PC-9 (cell line): Measurements from ENCODE around the gene AHDC1. TPM values are rescaled to one million over a fixed set of nuclear protein-coding genes. Genes with fewer than 3 reads are reported as not detected.

Experiments
- BruUV-seq: library from RNA; stranded (reverse); fragments of 400-500 nt; replicated peaks from 2 replicates; lab custom pipeline; 2021; lab: Mats Ljungman, UMichigan
- CTCF ChIA-PET: fragments of 300-600 bp; sonication (Branson Sonifier 250); formaldehyde crosslinking; loops from one replicate; lab custom pipeline; 2022; ENCODE audit warnings: antibody characterized with exemption; lab: Charles Lee
- POLR2A ChIA-PET: fragments of 300-600 bp; sonication (Branson Sonifier 250); formaldehyde crosslinking; loops from one replicate; lab custom pipeline; 2022; ENCODE audit warnings: antibody characterized with exemption; ENCODE audit not compliant: unreplicated experiment; lab: Charles Lee
- DNase-seq, 2 experiments: peaks; one replicate each; pipeline versions ENCODE4 v3.0.0 to v3.0.0-alpha.2; 2015 to 2022; ENCODE audit warnings: mixed read lengths in 1 of 2
- H2AFZ ChIP-seq: fragments of 200-600 bp; sonication (generic); 2 replicates; pipeline ENCODE4 v1.8.1; 2017; ENCODE audit warnings: antibody characterized with exemption
- H3F3A ChIP-seq: fragments of 200-600 bp; sonication (generic); 2 replicates; pipeline ENCODE4 v1.8.1; 2017; ENCODE audit warnings: antibody characterized with exemption, mild to moderate bottlenecking, low read depth; ENCODE audit not compliant: insufficient read depth
- H3K27ac ChIP-seq: fragments of 200-600 bp; sonication (generic); 2 replicates; pipeline ENCODE4 v1.6.1; 2016; ENCODE audit warnings: mixed run types
- H3K27me3 ChIP-seq: fragments of 200-600 bp; sonication (generic); 2 replicates; pipeline ENCODE4 v1.6.1; 2016; ENCODE audit warnings: low read depth, mixed run types; ENCODE audit not compliant: insufficient read depth
- H3K36me3 ChIP-seq: fragments of 200-600 bp; sonication (generic); 2 replicates; pipeline ENCODE4 v1.6.1; 2016; ENCODE audit warnings: low read depth, mixed run types
- H3K4me1 ChIP-seq: fragments of 200-600 bp; sonication (generic); replicated peaks from 2 replicates; pipeline ENCODE4 v1.6.1; 2016; ENCODE audit warnings: mixed run types; ENCODE audit not compliant: insufficient read depth
- H3K4me2 ChIP-seq: fragments of 200-600 bp; sonication (generic); 2 replicates; pipeline ENCODE4 v1.6.1; 2017; ENCODE audit warnings: mixed run types
- H3K4me3 ChIP-seq: fragments of 200-600 bp; sonication (generic); 2 replicates; pipeline ENCODE4 v1.6.1; 2016; ENCODE audit warnings: mixed run types
- H3K79me2 ChIP-seq: fragments of 200-600 bp; sonication (generic); 2 replicates; pipeline ENCODE4 v1.6.1; 2017; ENCODE audit warnings: low read depth, mixed run types
- H3K9me2 ChIP-seq: fragments of 200-600 bp; sonication (generic); 2 replicates; pipeline ENCODE4 v1.8.1; 2017; ENCODE audit warnings: mild to moderate bottlenecking; ENCODE audit not compliant: insufficient read depth
- H3K9me3 ChIP-seq: fragments of 200-600 bp; sonication (generic); 2 replicates; pipeline ENCODE4 v1.8.1; 2016; ENCODE audit warnings: low read depth; ENCODE audit not compliant: insufficient read depth
- H4K20me1 ChIP-seq: fragments of 200-600 bp; sonication (generic); 2 replicates; pipeline ENCODE4 v1.8.1; 2017; ENCODE audit not compliant: insufficient read depth
- CTCF ChIP-seq: fragments of 200-600 bp; sonication (generic); conservative IDR thresholded peaks from 2 replicates; pipeline ENCODE4 v1.6.1; 2017; ENCODE audit warnings: mixed run types, antibody characterized with exemption, mild to moderate bottlenecking, moderate library complexity
- EZH2 ChIP-seq: fragments of 200-600 bp; sonication (generic); IDR thresholded peaks from 2 replicates; pipeline ENCODE4 v1.8.0; 2017; ENCODE audit warnings: antibody characterized with exemption, low read depth
- intact Hi-C: fragments of 100-400 bp; cut with micrococcal nuclease; formaldehyde crosslinking; loops from one replicate; pipeline ENCODE4 v1.10.0; 2022; ENCODE audit not compliant: unreplicated experiment
- total RNA-seq: library from RNA; stranded (reverse); gene quantifications from 2 replicates; pipeline ENCODE4 v1.2.3, GENCODE V29; 2021

AHDC1 gene
- total RNA-seq, 1 experiment from 2014 or later: 48.8 TPM

- no peak overlapping the region for H2AFZ ChIP-seq
- ChIA-PET CTCF (interaction anchor here (0.6 to 1.8 kb wide), 3 partner anchors 54 to 559 kb away, joined by 3 to 13 read pairs (median 5); no protein-coding TSS in a partner anchor), POLR2A (no interaction called here)
- H3K9me3 ChIP-seq: no peaks in the 10 kb centered on the region
- intact Hi-C loops: no loop called here
- no peaks in the 10 kb centered on the region for H3K79me2 ChIP-seq
- TF ChIP-seq CTCF: no peak
- TF ChIP-seq EZH2: no peak
- H3K27me3 ChIP-seq: no peaks in the 10 kb centered on the region; the same call in 1 of the 2 replicates
- no peaks in the 10 kb centered on the region for H3F3A ChIP-seq
- H3K9me2 ChIP-seq: no peaks in the 10 kb centered on the region
- no peak overlapping the region for H3K4me2 ChIP-seq
- no peaks in the 10 kb centered on the region for H3K36me3 ChIP-seq
- no TSS peak for BruUV-seq
- no peaks in the 10 kb centered on the region for H4K20me1 ChIP-seq
- no peaks in the 10 kb centered on the region for H3K4me1 ChIP-seq
- no peak for DNase-seq
- no peak overlapping the region for H3K4me3 ChIP-seq
- no peak overlapping the region for H3K27ac ChIP-seq
Measured at GRCh38 chr1:27609210-27609555, 5.2 kb upstream of the AHDC1 start.

- Histone ChIP-seq H2AFZ (no peak overlapping the region), H3K4me1 (peaks cover 1% of the 10 kb centered on the region), H3F3A (no peaks in the 10 kb centered on the region), H3K4me3 (no peak overlapping the region), H4K20me1 (no peaks in the 10 kb centered on the region; the same call in 1 of the 2 replicates), H3K27ac (no peak overlapping the region), H3K9me2 (no peaks in the 10 kb centered on the region), H3K36me3 (no peaks in the 10 kb centered on the region), H3K27me3 (no peaks in the 10 kb centered on the region), H3K4me2 (no peak overlapping the region), H3K9me3 (no peaks in the 10 kb centered on the region), H3K79me2 (peaks cover 8% of the 10 kb centered on the region)
- BruUV-seq: no TSS peak
- POLR2A ChIA-PET: interaction anchor here (0.7 kb wide), 1 partner anchor 11 kb away, joined by 5 read pairs; no protein-coding TSS in a partner anchor
- CTCF ChIA-PET: interaction anchor here (0.7 to 1.8 kb wide), 6 partner anchors 12 to 67 kb away, joined by 3 to 13 read pairs (median 6); no protein-coding TSS in a partner anchor
- intact Hi-C loops: loop anchor here (2.0 kb wide), 1 partner anchor 205 kb away; no protein-coding TSS in a partner anchor
- no peak for DNase-seq
- TF ChIP-seq EZH2: no peak
- TF ChIP-seq CTCF: no peak
Measured at GRCh38 chr1:27607239-27607804, 3.4 kb upstream of the AHDC1 start.

GRCh38 chr1:27606708-27607238 lies 2.8 kb upstream of the AHDC1 start:
- peaks cover 14% of the 10 kb centered on the region for H3K79me2 ChIP-seq
- POLR2A ChIA-PET: interaction anchor here (0.7 kb wide), 1 partner anchor 11 kb away, joined by 5 read pairs; no protein-coding TSS in a partner anchor
- no peaks in the 10 kb centered on the region; the same call in 1 of the 2 replicates for H4K20me1 ChIP-seq
- no peak for TF ChIP-seq CTCF
- no peak for TF ChIP-seq EZH2
- BruUV-seq: no TSS peak
- no peaks in the 10 kb centered on the region for H3K9me2 ChIP-seq
- H2AFZ ChIP-seq: no peak overlapping the region
- intact Hi-C loops: loop anchor here (1.0 to 2.0 kb wide), 2 partner anchors 204 to 305 kb away; no protein-coding TSS in a partner anchor
- H3K4me2 ChIP-seq: no peak overlapping the region
- H3K36me3 ChIP-seq: no peaks in the 10 kb centered on the region
- no peaks in the 10 kb centered on the region; the same call in 1 of the 2 replicates for H3F3A ChIP-seq
- H3K4me3 ChIP-seq: no peak overlapping the region
- no peaks in the 10 kb centered on the region for H3K27me3 ChIP-seq
- peaks cover 7% of the 10 kb centered on the region for H3K4me1 ChIP-seq
- no peaks in the 10 kb centered on the region for H3K9me3 ChIP-seq
- H3K27ac ChIP-seq: no peak overlapping the region
- CTCF ChIA-PET: interaction anchor here (0.5 to 1.4 kb wide), 6 partner anchors 12 to 489 kb away, joined by 3 to 14 read pairs (median 6); no protein-coding TSS in a partner anchor
- DNase-seq: no peak
